ENCODE measurements around the gene SLC6A20.

SLC6A20 gene

GRCh38 chr3:45817831-45818522, 21.6 kb upstream of the SLC6A20 start (continued):
- TF ChIP-seq HIC1 (tag by site-specific recombination; IDR thresholded peaks at IDR 0.05) (peak; percentile 37; the same call in 1 of the 2 replicates), ZNF624 (tag by site-specific recombination; IDR thresholded peaks at IDR 0.05) (no peak), PRDM1 (tag by site-specific recombination; IDR thresholded peaks at IDR 0.05) (no peak), ZNF366 (tag by site-specific recombination; conservative IDR thresholded peaks at IDR 0.05) (peak; percentile 75), ZBTB8A (tag by site-specific recombination; IDR thresholded peaks at IDR 0.05) (no peak)
- TF ChIP-seq, protein P1, sequence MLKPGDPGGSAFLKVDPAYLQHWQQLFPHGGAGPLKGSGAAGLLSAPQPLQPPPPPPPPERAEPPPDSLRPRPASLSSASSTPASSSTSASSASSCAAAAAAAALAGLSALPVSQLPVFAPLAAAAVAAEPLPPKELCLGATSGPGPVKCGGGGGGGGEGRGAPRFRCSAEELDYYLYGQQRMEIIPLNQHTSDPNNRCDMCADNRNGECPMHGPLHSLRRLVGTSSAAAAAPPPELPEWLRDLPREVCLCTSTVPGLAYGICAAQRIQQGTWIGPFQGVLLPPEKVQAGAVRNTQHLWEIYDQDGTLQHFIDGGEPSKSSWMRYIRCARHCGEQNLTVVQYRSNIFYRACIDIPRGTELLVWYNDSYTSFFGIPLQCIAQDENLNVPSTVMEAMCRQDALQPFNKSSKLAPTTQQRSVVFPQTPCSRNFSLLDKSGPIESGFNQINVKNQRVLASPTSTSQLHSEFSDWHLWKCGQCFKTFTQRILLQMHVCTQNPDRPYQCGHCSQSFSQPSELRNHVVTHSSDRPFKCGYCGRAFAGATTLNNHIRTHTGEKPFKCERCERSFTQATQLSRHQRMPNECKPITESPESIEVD (tag by site-specific recombination; IDR thresholded peaks at IDR 0.05), result 0 out of 2 replicates have a peak, but pooled peaks have one; percentile 5
- TF ChIP-seq, protein P2, sequence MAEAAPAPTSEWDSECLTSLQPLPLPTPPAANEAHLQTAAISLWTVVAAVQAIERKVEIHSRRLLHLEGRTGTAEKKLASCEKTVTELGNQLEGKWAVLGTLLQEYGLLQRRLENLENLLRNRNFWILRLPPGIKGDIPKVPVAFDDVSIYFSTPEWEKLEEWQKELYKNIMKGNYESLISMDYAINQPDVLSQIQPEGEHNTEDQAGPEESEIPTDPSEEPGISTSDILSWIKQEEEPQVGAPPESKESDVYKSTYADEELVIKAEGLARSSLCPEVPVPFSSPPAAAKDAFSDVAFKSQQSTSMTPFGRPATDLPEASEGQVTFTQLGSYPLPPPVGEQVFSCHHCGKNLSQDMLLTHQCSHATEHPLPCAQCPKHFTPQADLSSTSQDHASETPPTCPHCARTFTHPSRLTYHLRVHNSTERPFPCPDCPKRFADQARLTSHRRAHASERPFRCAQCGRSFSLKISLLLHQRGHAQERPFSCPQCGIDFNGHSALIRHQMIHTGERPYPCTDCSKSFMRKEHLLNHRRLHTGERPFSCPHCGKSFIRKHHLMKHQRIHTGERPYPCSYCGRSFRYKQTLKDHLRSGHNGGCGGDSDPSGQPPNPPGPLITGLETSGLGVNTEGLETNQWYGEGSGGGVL (tag by site-specific recombination; IDR thresholded peaks at IDR 0.05), result 0 out of 2 replicates have a peak, but pooled peaks have one; percentile 36

DNA sequence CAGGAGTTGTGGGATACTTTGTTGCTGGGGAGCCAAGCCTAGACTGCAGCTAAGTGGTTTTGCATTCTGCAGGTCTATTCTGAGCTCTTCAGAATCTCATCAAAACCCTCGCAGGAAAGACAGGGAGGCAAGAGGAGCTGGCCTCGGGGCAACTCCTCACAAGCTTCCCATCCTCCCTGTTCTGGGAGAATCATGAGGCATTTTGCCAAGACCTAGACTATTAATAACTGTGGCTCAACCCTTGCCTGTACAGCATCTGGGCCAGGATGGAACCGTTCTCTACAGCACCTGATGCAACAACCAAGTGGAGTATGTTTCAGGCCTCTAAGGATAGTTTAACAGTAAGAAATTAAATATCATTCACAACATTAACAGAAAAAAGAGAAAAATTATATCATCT, 20.2 kb upstream of the SLC6A20 start:
- no peaks in the 10 kb centered on the region for H3K4me1 ChIP-seq (ENCODE audit: control insufficient read depth, insufficient read depth, low read length)
- CTCF ChIA-PET, result interaction anchor here (0.6 kb wide), 1 partner anchor 355 kb away, joined by 3 read pairs; no protein-coding TSS in a partner anchor
- no peak overlapping the region for H3K4me3 ChIP-seq (ENCODE audit: low read depth, low read length)
- H3K9me3 ChIP-seq (ENCODE audit: control insufficient read depth, insufficient read depth, low read depth, low read length), result no peaks in the 10 kb centered on the region
- no peak overlapping the region for H3K27ac ChIP-seq (ENCODE audit: extremely low read depth, low read depth, low read length)
- TF ChIP-seq SCRT2 (tag by site-specific recombination; IDR thresholded peaks at IDR 0.05) (no peak), YY2 (tag by site-specific recombination; IDR thresholded peaks at IDR 0.05) (no peak), ZNF184 (tag by site-specific recombination; IDR thresholded peaks at IDR 0.05) (no peak), ZNF791 (tag by site-specific recombination; IDR thresholded peaks at IDR 0.05) (no peak), ZNF274 (IDR thresholded peaks at IDR 0.05; ENCODE audit: low read length) (no peak), ZNF274 (tag by site-specific recombination; IDR thresholded peaks at IDR 0.05; ENCODE audit: borderline replicate concordance) (no peak), ZNF548 (tag by site-specific recombination; IDR thresholded peaks at IDR 0.05) (no peak), ZNF148 (tag by site-specific recombination; IDR thresholded peaks at IDR 0.05; ENCODE audit: borderline replicate concordance) (no peak), MZF1 (tag by site-specific recombination; IDR thresholded peaks at IDR 0.05; ENCODE audit: borderline replicate concordance) (no peak), ZNF704 (tag by site-specific recombination; IDR thresholded peaks at IDR 0.05) (no peak), ZNF175 (tag by site-specific recombination; IDR thresholded peaks at IDR 0.05) (no peak), ZNF670 (tag by site-specific recombination; IDR thresholded peaks at IDR 0.05; ENCODE audit: low read depth) (no peak), KLF10 (tag by site-specific recombination; IDR thresholded peaks at IDR 0.05) (no peak), SETDB1 (IDR thresholded peaks at IDR 0.05; ENCODE audit: insufficient read length, low read length) (no peak), ZNF707 (tag by site-specific recombination; IDR thresholded peaks at IDR 0.05) (no peak)
- TF ChIP-seq, protein P3, sequence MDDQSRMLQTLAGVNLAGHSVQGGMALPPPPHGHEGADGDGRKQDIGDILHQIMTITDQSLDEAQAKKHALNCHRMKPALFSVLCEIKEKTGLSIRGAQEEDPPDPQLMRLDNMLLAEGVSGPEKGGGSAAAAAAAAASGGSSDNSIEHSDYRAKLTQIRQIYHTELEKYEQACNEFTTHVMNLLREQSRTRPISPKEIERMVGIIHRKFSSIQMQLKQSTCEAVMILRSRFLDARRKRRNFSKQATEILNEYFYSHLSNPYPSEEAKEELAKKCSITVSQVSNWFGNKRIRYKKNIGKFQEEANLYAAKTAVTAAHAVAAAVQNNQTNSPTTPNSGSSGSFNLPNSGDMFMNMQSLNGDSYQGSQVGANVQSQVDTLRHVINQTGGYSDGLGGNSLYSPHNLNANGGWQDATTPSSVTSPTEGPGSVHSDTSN (CRISPR knock-in tag; IDR thresholded peaks at IDR 0.05), result no peak
- TF ChIP-seq, protein P1 (tag by site-specific recombination; IDR thresholded peaks at IDR 0.05), result no peak
- H3K36me3 ChIP-seq (ENCODE audit: control insufficient read depth in 2 of 2, insufficient read depth in 1 of 2, low read length in 2 of 2), result peaks cover 0 to 4% of the 10 kb centered on the region in 2 experiments; a peak in 1 of 3 replicates
- POLR2A ChIA-PET, result no interaction called here

Measured in HEK293 (cell line).